SU-DHL-6 (cell line): Measurements from ENCODE around the gene PDE9A.

Source experiments
- EZH2phosphoT487 ChIP-seq: fragments of 200-600 bp; sonication (generic), shearing (Covaris generic); conservative IDR thresholded peaks from 2 replicates; pipeline ENCODE4 v1.6.1; 2018; ENCODE audit warnings: mild to moderate bottlenecking, antibody characterized with exemption, low read length, moderate library complexity, mixed read lengths
- TF ChIP-seq, protein P1 (sequence below): fragments of 200-600 bp; sonication (generic); IDR thresholded peaks from one replicate; pipeline ENCODE4 v1.5.1; 2017; ENCODE audit warnings: antibody characterized with exemption, mild to moderate bottlenecking, low read length, moderate library complexity; ENCODE audit not compliant: insufficient read depth, poor library complexity, severe bottlenecking

DNA sequence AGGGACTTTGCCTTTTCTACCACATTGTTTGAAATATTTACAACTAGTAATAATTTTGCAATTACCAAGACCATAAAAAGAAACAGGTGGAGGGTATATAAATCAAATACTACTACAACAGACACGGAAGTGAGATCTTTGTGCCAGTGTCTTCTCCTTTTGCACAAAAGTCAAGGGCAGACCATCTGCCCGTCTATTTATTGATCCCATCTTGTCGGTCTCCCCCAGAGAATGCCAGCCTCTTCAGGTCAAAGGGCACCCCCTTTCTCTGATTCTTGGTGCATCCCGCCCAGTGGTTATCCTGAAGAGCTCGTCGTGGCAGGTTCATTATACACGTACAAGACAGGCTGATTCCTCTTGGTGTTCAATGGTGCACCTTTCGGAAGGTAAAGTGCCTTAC lies 4.8 kb upstream of the PDE9A start:
- TF ChIP-seq, protein P1, sequence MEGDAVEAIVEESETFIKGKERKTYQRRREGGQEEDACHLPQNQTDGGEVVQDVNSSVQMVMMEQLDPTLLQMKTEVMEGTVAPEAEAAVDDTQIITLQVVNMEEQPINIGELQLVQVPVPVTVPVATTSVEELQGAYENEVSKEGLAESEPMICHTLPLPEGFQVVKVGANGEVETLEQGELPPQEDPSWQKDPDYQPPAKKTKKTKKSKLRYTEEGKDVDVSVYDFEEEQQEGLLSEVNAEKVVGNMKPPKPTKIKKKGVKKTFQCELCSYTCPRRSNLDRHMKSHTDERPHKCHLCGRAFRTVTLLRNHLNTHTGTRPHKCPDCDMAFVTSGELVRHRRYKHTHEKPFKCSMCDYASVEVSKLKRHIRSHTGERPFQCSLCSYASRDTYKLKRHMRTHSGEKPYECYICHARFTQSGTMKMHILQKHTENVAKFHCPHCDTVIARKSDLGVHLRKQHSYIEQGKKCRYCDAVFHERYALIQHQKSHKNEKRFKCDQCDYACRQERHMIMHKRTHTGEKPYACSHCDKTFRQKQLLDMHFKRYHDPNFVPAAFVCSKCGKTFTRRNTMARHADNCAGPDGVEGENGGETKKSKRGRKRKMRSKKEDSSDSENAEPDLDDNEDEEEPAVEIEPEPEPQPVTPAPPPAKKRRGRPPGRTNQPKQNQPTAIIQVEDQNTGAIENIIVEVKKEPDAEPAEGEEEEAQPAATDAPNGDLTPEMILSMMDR = no peak
- no peak for TF ChIP-seq EZH2phosphoT487
